ENCODE results near the gene CD151.

CD151 gene

GRCh38 chr11:843086-843734 lies 10.5 kb downstream of the CD151 start:
- no peak for DNase-seq (ENCODE audit: low spot score)

- no peak for DNase-seq (ENCODE audit: low spot score)
Measured at GRCh38 chr11:843818-844692, 11.3 kb downstream of the CD151 start.

- DNase-seq (ENCODE audit: low spot score) = no peak
Measured at GRCh38 chr11:844693-845644, 12.2 kb downstream of the CD151 start.

- no peak for DNase-seq (ENCODE audit: low spot score)
Measured at GRCh38 chr11:845872-846495, 13.2 kb downstream of the CD151 start.

GRCh38 chr11:846496-847098 lies 13.8 kb downstream of the CD151 start:
- no peak for DNase-seq (ENCODE audit: low spot score)

GRCh38 chr11:847876-848275 lies 15.1 kb downstream of the CD151 start:
- no peak for DNase-seq (ENCODE audit: low spot score)

GRCh38 chr11:848380-848931 lies 15.7 kb downstream of the CD151 start:
- peak; percentile 52 for DNase-seq (ENCODE audit: low spot score)

- no peak for DNase-seq (ENCODE audit: low spot score)
Measured at GRCh38 chr11:849104-849824, 16.5 kb downstream of the CD151 start.

GRCh38 chr11:849951-850774 lies 17.4 kb downstream of the CD151 start:
- DNase-seq (ENCODE audit: low spot score) = no peak

- DNase-seq (ENCODE audit: low spot score) = no peak
Measured at GRCh38 chr11:850775-851763, 18.3 kb downstream of the CD151 start.

- DNase-seq (ENCODE audit: low spot score) = no peak
Measured at GRCh38 chr11:852762-853161, 20.0 kb downstream of the CD151 start.

GRCh38 chr11:853682-854448 lies 21.1 kb downstream of the CD151 start:
- no peak for DNase-seq (ENCODE audit: low spot score)

GRCh38 chr11:854601-855329 lies 22.0 kb downstream of the CD151 start:
- DNase-seq (ENCODE audit: low spot score) = no peak

GRCh38 chr11:855330-855674 lies 22.6 kb downstream of the CD151 start:
- no peak for DNase-seq (ENCODE audit: low spot score)

- DNase-seq (ENCODE audit: low spot score) = no peak
Measured at GRCh38 chr11:855796-856195, 23.0 kb downstream of the CD151 start.

- no peak for DNase-seq (ENCODE audit: low spot score)
Measured at GRCh38 chr11:856397-856796, 23.6 kb downstream of the CD151 start.
